ENCODE data around the gene KDM4C. TPM values are rescaled to one million over a fixed set of nuclear protein-coding genes. Genes with fewer than 3 reads are reported as not detected.

Gene KDM4C
- total and polyA plus RNA-seq, 7 donors: 16.4 to 33.5 (median 28.8) TPM

DNA sequence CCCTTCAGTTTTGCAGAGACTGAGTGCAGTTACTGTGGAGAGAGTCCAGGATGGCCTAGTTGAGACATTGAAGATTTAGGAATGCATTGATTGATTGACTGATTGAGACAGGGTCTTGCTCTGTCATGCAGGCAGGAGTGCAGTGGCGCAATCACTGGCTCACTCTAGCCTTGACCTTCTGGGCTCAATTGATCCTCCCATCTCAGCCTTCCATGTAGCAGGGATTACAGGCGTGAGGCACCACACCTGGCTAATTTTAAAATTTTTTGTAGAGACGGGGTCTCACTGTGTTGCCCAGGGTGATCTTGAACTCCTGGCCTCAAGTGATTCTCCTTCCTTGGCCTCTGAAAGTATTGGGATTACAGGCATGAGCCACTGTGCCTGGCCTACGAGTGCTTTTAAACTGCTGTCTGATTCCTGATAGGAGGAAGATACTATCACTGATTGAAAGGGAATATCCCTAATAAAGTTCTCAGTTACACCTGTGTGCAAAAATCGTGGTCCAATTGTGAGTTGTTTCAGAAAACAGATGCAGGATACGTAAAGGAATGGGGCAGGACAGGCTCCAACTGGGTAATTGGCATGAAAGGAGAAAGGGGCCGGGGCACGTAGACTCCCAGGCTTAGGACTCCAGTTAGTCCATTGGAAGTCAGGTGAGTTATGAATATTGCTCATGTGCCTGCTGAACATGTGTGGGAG lies 87.5 kb downstream of the KDM4C start:
- no peak overlapping the region for H3K27ac ChIP-seq
- no peaks in the 10 kb centered on the region for H3K27me3 ChIP-seq
- no peak for DNase-seq
- intact Hi-C loops (cut with DNase I): no loop called here
- H3K9me3 ChIP-seq: no peaks in the 10 kb centered on the region
- no peak overlapping the region for H3K4me3 ChIP-seq
- H3K36me3 ChIP-seq: peaks cover 0 to 8% (median 0%) of the 10 kb centered on the region in 4 donors
- TF ChIP-seq POLR2AphosphoS5 (IDR thresholded peaks at IDR 0.05): no peak
- TF ChIP-seq, protein P1, sequence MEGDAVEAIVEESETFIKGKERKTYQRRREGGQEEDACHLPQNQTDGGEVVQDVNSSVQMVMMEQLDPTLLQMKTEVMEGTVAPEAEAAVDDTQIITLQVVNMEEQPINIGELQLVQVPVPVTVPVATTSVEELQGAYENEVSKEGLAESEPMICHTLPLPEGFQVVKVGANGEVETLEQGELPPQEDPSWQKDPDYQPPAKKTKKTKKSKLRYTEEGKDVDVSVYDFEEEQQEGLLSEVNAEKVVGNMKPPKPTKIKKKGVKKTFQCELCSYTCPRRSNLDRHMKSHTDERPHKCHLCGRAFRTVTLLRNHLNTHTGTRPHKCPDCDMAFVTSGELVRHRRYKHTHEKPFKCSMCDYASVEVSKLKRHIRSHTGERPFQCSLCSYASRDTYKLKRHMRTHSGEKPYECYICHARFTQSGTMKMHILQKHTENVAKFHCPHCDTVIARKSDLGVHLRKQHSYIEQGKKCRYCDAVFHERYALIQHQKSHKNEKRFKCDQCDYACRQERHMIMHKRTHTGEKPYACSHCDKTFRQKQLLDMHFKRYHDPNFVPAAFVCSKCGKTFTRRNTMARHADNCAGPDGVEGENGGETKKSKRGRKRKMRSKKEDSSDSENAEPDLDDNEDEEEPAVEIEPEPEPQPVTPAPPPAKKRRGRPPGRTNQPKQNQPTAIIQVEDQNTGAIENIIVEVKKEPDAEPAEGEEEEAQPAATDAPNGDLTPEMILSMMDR (IDR thresholded peaks at IDR 0.05): no peak
- no peak for TF ChIP-seq POLR2A (IDR thresholded peaks at IDR 0.05)
- TF ChIP-seq EP300 (IDR thresholded peaks at IDR 0.05): no peak
- H3K4me1 ChIP-seq: no peaks in the 10 kb centered on the region
- WGBS, 2 donors: 96% methylated on average over 8 of the region's 8 CpGs

DNA sequence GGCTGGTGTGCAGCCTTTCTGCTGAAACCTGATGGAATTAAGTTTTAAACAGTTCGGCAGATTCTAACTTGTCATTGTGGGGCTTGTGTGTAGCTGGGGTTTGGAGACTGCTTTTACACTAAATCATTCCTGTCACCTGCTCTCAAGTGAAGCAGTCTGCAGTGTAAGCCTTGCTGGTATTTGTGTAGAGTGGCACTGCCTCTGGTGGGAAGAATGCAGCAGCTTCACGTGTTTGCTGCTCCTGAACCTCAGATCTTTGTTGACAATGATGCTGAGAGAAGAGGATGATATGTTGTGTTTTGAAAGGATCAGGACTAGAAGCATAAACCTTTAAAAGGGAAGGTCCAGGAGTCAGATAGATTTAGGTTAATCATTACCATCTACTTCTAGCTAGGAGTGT lies 88.1 kb downstream of the KDM4C start:
- intact Hi-C loops (cut with DNase I): no loop called here
- H3K27me3 ChIP-seq: no peaks in the 10 kb centered on the region
- H3K4me1 ChIP-seq: no peaks in the 10 kb centered on the region
- no peak for TF ChIP-seq EP300 (IDR thresholded peaks at IDR 0.05)
- TF ChIP-seq, protein P1 (IDR thresholded peaks at IDR 0.05): peak in 1 of 4 experiments; percentile 6
- DNase-seq: no peak
- WGBS, 2 donors: 51 to 66% methylated on average over 2 of the region's 2 CpGs
- no peaks in the 10 kb centered on the region for H3K9me3 ChIP-seq
- H3K36me3 ChIP-seq: peaks cover 0 to 10% (median 0%) of the 10 kb centered on the region in 4 donors
- no peak overlapping the region for H3K27ac ChIP-seq
- no peak overlapping the region for H3K4me3 ChIP-seq

DNA sequence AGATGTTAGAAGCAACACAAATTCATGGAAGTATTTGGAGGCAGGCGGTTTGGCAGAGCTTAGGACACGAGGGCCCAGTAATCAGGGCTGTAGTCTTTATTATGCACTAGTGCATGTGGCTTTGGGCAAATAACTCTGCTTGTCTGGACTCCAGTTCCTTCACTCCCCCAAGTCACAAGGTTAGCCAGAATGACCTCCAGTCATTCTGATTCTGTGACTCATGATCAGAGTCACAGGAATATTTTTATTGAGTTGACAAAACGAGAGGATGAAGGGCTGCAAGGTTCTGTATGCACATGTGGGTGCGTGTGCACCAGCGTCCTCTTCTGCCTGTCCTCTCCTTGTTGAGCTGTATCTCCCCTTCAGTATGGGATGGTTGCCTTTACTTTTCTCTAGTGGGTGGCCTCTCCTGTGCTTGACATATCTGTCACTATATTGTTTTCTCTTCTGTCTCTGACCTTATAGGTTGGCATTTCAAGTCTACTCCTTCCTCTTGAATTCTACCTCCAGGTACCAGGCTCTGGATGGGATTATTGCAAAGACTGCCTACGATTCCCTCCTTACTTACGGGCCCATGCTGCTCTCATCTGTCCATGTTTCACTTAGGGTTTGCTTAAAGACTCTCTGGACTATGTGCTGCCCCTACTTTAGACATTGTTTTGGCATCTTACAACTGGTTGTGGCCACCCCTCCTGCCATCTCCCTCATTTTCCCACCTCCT lies 94.6 kb downstream of the KDM4C start:
- H3K4me1 ChIP-seq: no peaks in the 10 kb centered on the region
- intact Hi-C loops (cut with DNase I): no loop called here
- no peak overlapping the region for H3K27ac ChIP-seq
- DNase-seq: no peak
- H3K36me3 ChIP-seq: peaks cover 0 to 17% (median 2%) of the 10 kb centered on the region in 4 donors
- TF ChIP-seq, protein P1 (IDR thresholded peaks at IDR 0.05): no peak
- TF ChIP-seq EP300 (IDR thresholded peaks at IDR 0.05) (no peak), POLR2A (IDR thresholded peaks at IDR 0.05) (no peak), POLR2AphosphoS5 (IDR thresholded peaks at IDR 0.05) (no peak)
- 87 to 90% methylated on average over 7 of the region's 7 CpGs for WGBS, 2 donors
- H3K4me3 ChIP-seq: no peak overlapping the region
- no peaks in the 10 kb centered on the region for H3K9me3 ChIP-seq
- no peaks in the 10 kb centered on the region for H3K27me3 ChIP-seq

DNA sequence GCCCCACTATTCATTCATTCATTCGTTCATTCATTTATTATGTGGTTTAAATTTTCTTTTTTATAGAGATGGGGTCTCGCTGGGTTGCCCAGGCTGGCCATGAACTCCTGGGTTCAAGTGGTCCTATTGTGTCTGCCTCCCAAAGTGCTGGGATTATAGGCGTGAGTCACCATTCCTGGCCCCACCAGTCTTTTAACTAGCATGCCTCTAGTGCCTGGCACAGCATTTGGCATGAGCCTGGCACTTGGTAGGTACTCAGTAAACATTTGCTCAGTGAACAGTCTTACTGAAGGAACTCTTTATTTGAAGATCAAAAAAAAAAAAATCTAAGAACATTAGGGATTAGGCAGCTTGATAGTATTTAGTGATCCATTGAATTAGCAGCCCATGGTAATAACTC lies 98.1 kb downstream of the KDM4C start:
- no peaks in the 10 kb centered on the region for H3K27me3 ChIP-seq
- no peak overlapping the region for H3K27ac ChIP-seq
- H3K9me3 ChIP-seq: no peaks in the 10 kb centered on the region
- H3K36me3 ChIP-seq: peaks cover 0 to 7% (median 2%) of the 10 kb centered on the region in 4 donors
- 92 to 93% methylated on average over 3 of the region's 3 CpGs for WGBS, 2 donors
- intact Hi-C loops (cut with DNase I): no loop called here
- no peak for DNase-seq
- TF ChIP-seq POLR2A (IDR thresholded peaks at IDR 0.05) (no peak), POLR2AphosphoS5 (IDR thresholded peaks at IDR 0.05) (no peak), EP300 (IDR thresholded peaks at IDR 0.05) (no peak)
- TF ChIP-seq, protein P1 (IDR thresholded peaks at IDR 0.05): no peak
- no peak overlapping the region for H3K4me3 ChIP-seq
- no peaks in the 10 kb centered on the region for H3K4me1 ChIP-seq

All from sigmoid colon (tissue), 7 donors.